ENCODE data around the gene FGF18. TPM values are rescaled to one million over a fixed set of nuclear protein-coding genes. Genes with fewer than 3 reads are reported as not detected.

FGF18 gene
- total and polyA plus RNA-seq, 2 experiments from 2014 or later, result 0.56 to 0.86 TPM

- Histone ChIP-seq H2AFZ (no peak overlapping the region; the same call in 1 of the 2 replicates), H3K36me3 (ENCODE audit: insufficient read depth) (no peaks in the 10 kb centered on the region), H3K27me3 (ENCODE audit: insufficient read depth) (peaks cover 6% of the 10 kb centered on the region), H3K4me2 (peak overlapping the region; percentile 84; the same call in 1 of the 2 replicates), H3K4me3 (no peak overlapping the region), H3K9me2 (ENCODE audit: insufficient read depth) (no peaks in the 10 kb centered on the region), H3K79me2 (replicated peaks; ENCODE audit: insufficient read depth) (no peaks in the 10 kb centered on the region), H3K27ac (ENCODE audit: low read depth) (no peak overlapping the region), H4K20me1 (replicated peaks; ENCODE audit: insufficient read depth) (no peaks in the 10 kb centered on the region), H3F3A (replicated peaks; ENCODE audit: low read depth) (no peaks in the 10 kb centered on the region), H3K4me1 (ENCODE audit: insufficient read depth) (peaks cover 32% of the 10 kb centered on the region)
- Mint-ChIP-seq H3K27ac (no peak overlapping the region), H3K4me3 (peak overlapping the region; percentile 23; the same call in 1 of the 3 replicates), H3K4me1 (peaks cover 41% of the 10 kb centered on the region), H3K9me3 (no peaks in the 10 kb centered on the region), H3K27me3 (ENCODE audit: insufficient read depth, low read depth, poor library complexity) (peaks cover 34% of the 10 kb centered on the region), H3K36me3 (ENCODE audit: low read depth) (no peaks in the 10 kb centered on the region; the same call in 2 of the 3 replicates)
- TF ChIP-seq ETS1 (IDR thresholded peaks at IDR 0.05) (no peak), JUNB (IDR thresholded peaks at IDR 0.05; ENCODE audit: unreplicated experiment) (no peak), REST (IDR thresholded peaks at IDR 0.05; ENCODE audit: unreplicated experiment) (no peak), CREB1 (CRISPR knock-in tag; IDR thresholded peaks at IDR 0.05; ENCODE audit: low read depth) (no peak), ZNF331 (CRISPR knock-in tag; IDR thresholded peaks at IDR 0.05; ENCODE audit: low read depth) (no peak), ZNF114 (CRISPR knock-in tag; IDR thresholded peaks at IDR 0.05) (no peak), EZH2 (IDR thresholded peaks at IDR 0.05; ENCODE audit: low read depth, unreplicated experiment) (no peak)
- no peak for DNase-seq (ENCODE audit: low spot score)
- no peak for ATAC-seq
Measured at GRCh38 chr5:171449426-171449825, 30.0 kb downstream of the FGF18 start.

- ATAC-seq, result peak; percentile 69
- Mint-ChIP-seq H3K9me3 (no peaks in the 10 kb centered on the region), H3K36me3 (ENCODE audit: low read depth) (no peaks in the 10 kb centered on the region; the same call in 2 of the 3 replicates), H3K27ac (no peak overlapping the region), H3K4me1 (peaks cover 43% of the 10 kb centered on the region), H3K27me3 (ENCODE audit: insufficient read depth, low read depth, poor library complexity) (peaks cover 33% of the 10 kb centered on the region), H3K4me3 (peak overlapping the region; percentile 60)
- Histone ChIP-seq H3K79me2 (replicated peaks; ENCODE audit: insufficient read depth) (no peaks in the 10 kb centered on the region), H3K4me1 (ENCODE audit: insufficient read depth) (peaks cover 32% of the 10 kb centered on the region), H3K9me2 (ENCODE audit: insufficient read depth) (no peaks in the 10 kb centered on the region), H3K27me3 (ENCODE audit: insufficient read depth) (peaks cover 6% of the 10 kb centered on the region), H3K4me3 (peak overlapping the region; percentile 59), H3F3A (replicated peaks; ENCODE audit: low read depth) (no peaks in the 10 kb centered on the region), H3K27ac (ENCODE audit: low read depth) (no peak overlapping the region), H2AFZ (peak overlapping the region; percentile 96), H3K4me2 (peak overlapping the region; percentile 84), H4K20me1 (replicated peaks; ENCODE audit: insufficient read depth) (no peaks in the 10 kb centered on the region), H3K36me3 (ENCODE audit: insufficient read depth) (no peaks in the 10 kb centered on the region)
- peak; percentile 70 for DNase-seq (ENCODE audit: low spot score)
- TF ChIP-seq CREB1 (CRISPR knock-in tag; IDR thresholded peaks at IDR 0.05; ENCODE audit: low read depth), result no peak
- no peak for TF ChIP-seq CTCF (conservative IDR thresholded peaks at IDR 0.05; ENCODE audit: low read depth in 2 of 2)
- no peak for TF ChIP-seq NANOG (IDR thresholded peaks at IDR 0.05; ENCODE audit: borderline replicate concordance)
- TF ChIP-seq JUNB (IDR thresholded peaks at IDR 0.05; ENCODE audit: unreplicated experiment), result no peak
- no peak for TF ChIP-seq STAT1 (IDR thresholded peaks at IDR 0.05; ENCODE audit: unreplicated experiment)
- TF ChIP-seq EZH2phosphoT487 (IDR thresholded peaks at IDR 0.05; ENCODE audit: unreplicated experiment), result no peak
- TF ChIP-seq REST (IDR thresholded peaks at IDR 0.05; ENCODE audit: unreplicated experiment), result no peak
- no peak for TF ChIP-seq ZNF114 (CRISPR knock-in tag; IDR thresholded peaks at IDR 0.05)
- no peak for TF ChIP-seq ZNF331 (CRISPR knock-in tag; IDR thresholded peaks at IDR 0.05; ENCODE audit: low read depth)
- no peak for TF ChIP-seq EZH2 (IDR thresholded peaks at IDR 0.05; ENCODE audit: low read depth, unreplicated experiment)
- TF ChIP-seq POLR2AphosphoS5 (IDR thresholded peaks at IDR 0.05; ENCODE audit: low read depth), result no peak
Measured at GRCh38 chr5:171450423-171451331, 31.2 kb downstream of the FGF18 start.
